22Rv1 (cell line): ENCODE data around the gene CREG1.

ENCODE experiments used
- ZFX ChIP-seq: fragments of 450-650 bp; IDR thresholded peaks from 2 replicates; pipeline ENCODE4 v1.6.1; 2017; ENCODE audit warnings: antibody characterized with exemption, borderline replicate concordance
- TF ChIP-seq, protein P1 (sequence below): fragments of 450-650 bp; IDR thresholded peaks from 2 replicates; pipeline ENCODE4 v1.5.1; 2017; ENCODE audit warnings: mild to moderate bottlenecking

DNA sequence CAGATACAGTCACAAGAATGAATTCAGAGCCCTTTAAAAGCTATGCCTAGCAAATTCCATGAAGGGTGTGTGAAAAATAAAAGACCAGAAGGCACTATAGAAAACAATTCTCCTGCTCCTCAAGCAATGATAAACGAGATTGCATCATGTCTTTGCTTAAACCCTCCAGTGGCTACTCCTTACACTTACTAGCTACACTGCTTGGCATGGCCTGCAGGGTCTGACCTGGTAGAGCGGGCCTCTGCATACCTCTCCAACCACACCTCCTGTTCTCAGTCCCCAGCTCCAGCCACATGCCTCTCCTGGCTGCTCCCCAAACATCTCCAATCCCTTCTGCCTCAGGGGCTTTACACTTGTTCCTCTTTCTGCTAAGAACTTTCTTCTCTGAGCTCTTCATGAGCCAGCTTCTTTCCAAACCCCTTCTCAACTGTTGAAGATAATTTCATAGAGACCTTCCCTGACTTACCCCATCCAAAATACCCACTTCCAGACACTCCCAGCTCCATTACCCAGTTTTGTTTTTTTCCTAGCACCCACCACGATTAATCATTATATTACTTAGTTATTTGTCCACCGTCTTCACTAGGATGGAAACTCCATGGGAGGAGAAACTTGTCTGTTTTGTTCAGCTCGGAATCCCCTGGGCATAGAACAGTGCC, 11.2 kb upstream of the CREG1 start:
- TF ChIP-seq, protein P1, sequence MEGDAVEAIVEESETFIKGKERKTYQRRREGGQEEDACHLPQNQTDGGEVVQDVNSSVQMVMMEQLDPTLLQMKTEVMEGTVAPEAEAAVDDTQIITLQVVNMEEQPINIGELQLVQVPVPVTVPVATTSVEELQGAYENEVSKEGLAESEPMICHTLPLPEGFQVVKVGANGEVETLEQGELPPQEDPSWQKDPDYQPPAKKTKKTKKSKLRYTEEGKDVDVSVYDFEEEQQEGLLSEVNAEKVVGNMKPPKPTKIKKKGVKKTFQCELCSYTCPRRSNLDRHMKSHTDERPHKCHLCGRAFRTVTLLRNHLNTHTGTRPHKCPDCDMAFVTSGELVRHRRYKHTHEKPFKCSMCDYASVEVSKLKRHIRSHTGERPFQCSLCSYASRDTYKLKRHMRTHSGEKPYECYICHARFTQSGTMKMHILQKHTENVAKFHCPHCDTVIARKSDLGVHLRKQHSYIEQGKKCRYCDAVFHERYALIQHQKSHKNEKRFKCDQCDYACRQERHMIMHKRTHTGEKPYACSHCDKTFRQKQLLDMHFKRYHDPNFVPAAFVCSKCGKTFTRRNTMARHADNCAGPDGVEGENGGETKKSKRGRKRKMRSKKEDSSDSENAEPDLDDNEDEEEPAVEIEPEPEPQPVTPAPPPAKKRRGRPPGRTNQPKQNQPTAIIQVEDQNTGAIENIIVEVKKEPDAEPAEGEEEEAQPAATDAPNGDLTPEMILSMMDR: no peak
- no peak for TF ChIP-seq ZFX
